Loucy (cell line): Measurements from ENCODE around the gene TM9SF4.
"Not testable (repeated sequence)": the region's sequence is repeated elsewhere in the genome, so short reads cannot be mapped to it uniquely, and the experiment has no call there.

Source experiments
- H2AFZ ChIP-seq: fragments of 200-600 bp; sonication (generic); 2 replicates; pipeline ENCODE4 v1.6.0; 2016; ENCODE audit warnings: antibody characterized with exemption, mild to moderate bottlenecking, low read length, moderate library complexity
- H3F3A ChIP-seq: fragments of 200-600 bp; 2 replicates; pipeline ENCODE4 v1.6.0; 2016; ENCODE audit warnings: antibody characterized with exemption, low read depth, mild to moderate bottlenecking
- H3K27me3 ChIP-seq: fragments of 200-600 bp; sonication (generic); 2 replicates; pipeline ENCODE4 v1.6.1; 2014; ENCODE audit warnings: low read length, mild to moderate bottlenecking; ENCODE audit not compliant: insufficient read depth, poor library complexity, severe bottlenecking
- H3K36me3 ChIP-seq: fragments of 200-600 bp; sonication (generic); 2 replicates; pipeline ENCODE4 v1.6.1; 2016; ENCODE audit warnings: low read length; ENCODE audit not compliant: insufficient read depth
- H3K4me1 ChIP-seq: fragments of 200-600 bp; sonication (generic); 2 replicates; pipeline ENCODE4 v1.5.1; 2014; ENCODE audit warnings: low read length, mild to moderate bottlenecking; ENCODE audit not compliant: insufficient read depth, poor library complexity, severe bottlenecking
- H3K4me2 ChIP-seq: fragments of 200-600 bp; sonication (generic); 2 replicates; pipeline ENCODE4 v1.6.0; 2014; ENCODE audit warnings: antibody characterized with exemption, low read length, low read depth, mild to moderate bottlenecking; ENCODE audit not compliant: poor library complexity, severe bottlenecking
- H3K4me3 ChIP-seq: fragments of 200-600 bp; sonication (generic); 2 replicates; pipeline ENCODE4 v1.5.1; 2014; ENCODE audit warnings: low read length, mild to moderate bottlenecking, mixed read lengths; ENCODE audit not compliant: poor library complexity, severe bottlenecking
- H3K79me2 ChIP-seq: fragments of 200-600 bp; sonication (generic); 2 replicates; pipeline ENCODE4 v1.6.1; 2014; ENCODE audit warnings: low read length; ENCODE audit not compliant: insufficient read depth
- H3K9ac ChIP-seq: fragments of 200-600 bp; sonication (generic); 2 replicates; pipeline ENCODE4 v1.6.0; 2014; ENCODE audit warnings: mild to moderate bottlenecking, low read depth, low read length, moderate library complexity; ENCODE audit not compliant: poor library complexity, severe bottlenecking
- H3K9me2 ChIP-seq: fragments of 200-600 bp; sonication (generic); replicated peaks from 2 replicates; pipeline ENCODE4 v1.6.1; 2016; ENCODE audit warnings: low read depth, low read length, mixed read lengths
- H3K9me3 ChIP-seq: fragments of 200-600 bp; sonication (generic); 2 replicates; pipeline ENCODE4 v1.6.1; 2014; ENCODE audit warnings: mild to moderate bottlenecking, antibody characterized with exemption, low read length, low read depth; ENCODE audit not compliant: insufficient read depth
- H4K20me1 ChIP-seq: fragments of 200-600 bp; sonication (generic); 2 replicates; pipeline ENCODE4 v1.6.0; 2014; ENCODE audit warnings: antibody characterized with exemption, low read length, mild to moderate bottlenecking; ENCODE audit not compliant: insufficient read depth, poor library complexity, severe bottlenecking
- EZH2phosphoT487 ChIP-seq: fragments of 200-600 bp; IDR thresholded peaks from 2 replicates; pipeline ENCODE4 v1.6.1; 2018; ENCODE audit warnings: antibody characterized with exemption, mild to moderate bottlenecking, moderate library complexity, borderline replicate concordance
- TF ChIP-seq, protein P1 (sequence below): fragments of 200-600 bp; sonication (generic); conservative IDR thresholded peaks from 2 replicates; pipeline ENCODE4 v1.5.1; 2014; ENCODE audit warnings: mild to moderate bottlenecking, antibody characterized with exemption, low read length

Gene TM9SF4

DNA sequence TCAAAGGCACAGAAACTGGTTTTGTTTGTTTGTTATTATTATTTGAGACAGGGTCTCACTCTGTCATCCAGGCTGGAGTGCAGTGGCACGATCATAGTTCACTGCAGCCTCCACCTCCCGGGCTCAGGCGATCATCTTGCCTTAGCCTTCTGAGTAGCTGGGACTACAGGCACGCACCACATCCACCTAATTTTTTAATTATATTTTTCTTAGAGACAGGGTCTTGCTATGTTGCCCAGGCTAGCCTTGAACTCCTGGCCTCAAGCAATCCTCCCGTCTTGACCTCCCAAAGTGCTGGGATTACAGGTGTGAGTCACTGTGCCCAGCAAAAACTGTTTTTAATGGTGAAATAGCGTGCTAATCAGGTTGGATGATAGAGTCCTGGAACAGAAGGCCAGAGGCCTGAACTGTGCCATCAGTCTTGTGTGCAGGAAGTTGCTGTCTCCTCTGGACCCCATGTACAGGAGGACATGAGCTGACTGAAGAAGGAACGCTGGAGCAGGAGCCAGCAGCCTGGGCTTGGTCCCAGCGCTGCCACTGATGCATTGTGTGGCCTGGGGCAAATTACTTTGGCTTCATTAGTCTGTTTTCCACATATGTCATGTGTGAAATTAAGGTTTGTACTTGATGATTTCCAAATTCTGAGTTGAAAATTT is 4.9 kb downstream of the TM9SF4 start:
- Histone ChIP-seq H3F3A (no peaks in the 10 kb centered on the region), H3K9me3 (no peaks in the 10 kb centered on the region), H3K9ac (no peak overlapping the region), H3K4me2 (no peak overlapping the region), H3K4me1 (peaks cover 28% of the 10 kb centered on the region), H2AFZ (no peak overlapping the region), H3K36me3 (no peaks in the 10 kb centered on the region), H3K79me2 (peaks cover 83% of the 10 kb centered on the region), H3K9me2 (no peaks in the 10 kb centered on the region), H3K27me3 (no peaks in the 10 kb centered on the region), H3K4me3 (no peak overlapping the region), H4K20me1 (peaks cover 37% of the 10 kb centered on the region)
- TF ChIP-seq EZH2phosphoT487: no peak
- TF ChIP-seq, protein P1, sequence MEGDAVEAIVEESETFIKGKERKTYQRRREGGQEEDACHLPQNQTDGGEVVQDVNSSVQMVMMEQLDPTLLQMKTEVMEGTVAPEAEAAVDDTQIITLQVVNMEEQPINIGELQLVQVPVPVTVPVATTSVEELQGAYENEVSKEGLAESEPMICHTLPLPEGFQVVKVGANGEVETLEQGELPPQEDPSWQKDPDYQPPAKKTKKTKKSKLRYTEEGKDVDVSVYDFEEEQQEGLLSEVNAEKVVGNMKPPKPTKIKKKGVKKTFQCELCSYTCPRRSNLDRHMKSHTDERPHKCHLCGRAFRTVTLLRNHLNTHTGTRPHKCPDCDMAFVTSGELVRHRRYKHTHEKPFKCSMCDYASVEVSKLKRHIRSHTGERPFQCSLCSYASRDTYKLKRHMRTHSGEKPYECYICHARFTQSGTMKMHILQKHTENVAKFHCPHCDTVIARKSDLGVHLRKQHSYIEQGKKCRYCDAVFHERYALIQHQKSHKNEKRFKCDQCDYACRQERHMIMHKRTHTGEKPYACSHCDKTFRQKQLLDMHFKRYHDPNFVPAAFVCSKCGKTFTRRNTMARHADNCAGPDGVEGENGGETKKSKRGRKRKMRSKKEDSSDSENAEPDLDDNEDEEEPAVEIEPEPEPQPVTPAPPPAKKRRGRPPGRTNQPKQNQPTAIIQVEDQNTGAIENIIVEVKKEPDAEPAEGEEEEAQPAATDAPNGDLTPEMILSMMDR: no peak

DNA sequence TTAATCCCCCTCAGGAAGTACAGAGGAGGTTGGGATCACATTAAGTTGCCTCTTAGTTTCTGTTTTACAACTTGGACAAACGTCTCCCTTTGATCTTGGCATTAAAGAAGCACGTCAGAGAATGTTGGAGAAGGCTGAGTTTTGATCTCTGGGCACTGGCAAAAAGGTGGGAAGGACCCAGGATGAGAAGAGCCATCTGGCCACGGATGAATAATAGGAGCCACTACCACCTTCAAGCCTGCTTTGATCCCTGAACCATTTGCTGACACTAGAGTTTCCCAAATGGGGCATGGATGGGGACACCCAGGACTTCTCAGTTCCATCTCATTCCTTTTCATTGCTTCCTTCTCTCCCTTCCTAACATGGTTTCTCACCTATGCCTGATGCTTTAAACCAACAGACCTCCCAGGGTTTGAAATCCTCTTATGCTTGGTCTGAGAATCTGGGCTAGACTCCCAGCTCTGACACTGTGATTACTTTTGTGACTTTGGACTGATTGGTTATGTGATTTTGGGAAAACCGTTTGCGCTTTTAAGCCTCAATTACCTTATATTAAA is 5.8 kb downstream of the TM9SF4 start:
- H3K4me2 ChIP-seq: no peak overlapping the region
- H4K20me1 ChIP-seq: peaks cover 36% of the 10 kb centered on the region
- H3K36me3 ChIP-seq: no peaks in the 10 kb centered on the region
- no peaks in the 10 kb centered on the region for H3F3A ChIP-seq
- no peaks in the 10 kb centered on the region for H3K9me3 ChIP-seq
- no peaks in the 10 kb centered on the region for H3K9me2 ChIP-seq
- H2AFZ ChIP-seq: no peak overlapping the region
- no peak overlapping the region for H3K4me3 ChIP-seq
- H3K9ac ChIP-seq: no peak overlapping the region
- H3K27me3 ChIP-seq: no peaks in the 10 kb centered on the region
- peaks cover 25% of the 10 kb centered on the region for H3K4me1 ChIP-seq
- TF ChIP-seq, protein P1: no peak
- TF ChIP-seq EZH2phosphoT487: no peak
- peaks cover 77% of the 10 kb centered on the region for H3K79me2 ChIP-seq

DNA sequence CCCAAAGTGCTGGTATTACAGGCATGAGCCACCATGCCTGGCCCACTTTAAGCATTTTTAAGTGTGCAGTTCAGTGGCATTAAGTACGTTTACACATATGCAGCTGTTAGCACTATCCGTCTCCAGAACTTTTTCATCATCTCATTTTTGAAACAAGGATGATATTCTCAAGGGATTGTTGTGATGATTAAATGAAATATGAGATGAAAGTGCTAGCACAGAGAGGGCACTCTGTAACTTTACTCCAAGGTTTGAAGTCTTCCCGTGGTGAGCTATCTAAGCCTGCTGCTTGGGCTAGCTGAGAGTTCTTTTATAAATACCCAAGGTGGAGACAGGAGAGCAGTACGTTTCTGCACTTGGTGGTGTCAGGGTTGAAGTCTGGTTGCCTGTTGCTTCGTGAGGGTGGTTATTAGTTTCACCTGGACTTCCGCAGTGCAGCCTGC is 6.6 kb downstream of the TM9SF4 start:
- H3K4me2 ChIP-seq: no peak overlapping the region
- no peak for TF ChIP-seq EZH2phosphoT487
- TF ChIP-seq, protein P1: no peak
- H3K36me3 ChIP-seq: no peaks in the 10 kb centered on the region
- no peak overlapping the region for H3K4me3 ChIP-seq
- no peaks in the 10 kb centered on the region for H3F3A ChIP-seq
- no peaks in the 10 kb centered on the region for H3K9me3 ChIP-seq
- peaks cover 28% of the 10 kb centered on the region for H4K20me1 ChIP-seq
- no peak overlapping the region for H3K9ac ChIP-seq
- H3K79me2 ChIP-seq: peaks cover 73% of the 10 kb centered on the region
- H3K27me3 ChIP-seq: no peaks in the 10 kb centered on the region
- H3K9me2 ChIP-seq: no peaks in the 10 kb centered on the region
- H3K4me1 ChIP-seq: peaks cover 17% of the 10 kb centered on the region
- H2AFZ ChIP-seq: no peak overlapping the region

DNA sequence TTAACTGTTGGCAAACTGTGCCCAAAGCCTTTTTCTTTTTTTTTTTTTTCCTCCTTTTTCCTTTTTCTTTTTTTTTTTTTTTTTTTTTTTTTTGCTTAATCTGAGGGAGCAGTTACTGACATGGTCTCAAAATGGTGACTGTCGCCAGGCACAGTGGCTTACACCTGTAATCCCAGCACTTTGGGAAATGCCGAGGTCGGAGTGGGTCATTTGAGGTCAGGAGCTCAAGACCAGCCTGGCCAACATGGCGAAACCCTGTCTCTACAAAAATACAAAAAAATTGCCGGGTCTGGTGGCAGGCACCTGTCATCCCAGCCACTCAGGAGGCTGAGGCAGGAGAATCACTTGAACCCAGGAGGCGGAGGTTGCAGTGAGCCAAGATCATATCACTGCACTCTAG is 7.3 kb downstream of the TM9SF4 start:
- H3K27me3 ChIP-seq, H3K9me3 ChIP-seq, H2AFZ ChIP-seq, H3K9me2 ChIP-seq, H3K4me3 ChIP-seq, H3K9ac ChIP-seq, H3K36me3 ChIP-seq, H3F3A ChIP-seq, H3K4me2 ChIP-seq: not testable (repeated sequence)
- peaks cover 66% of the 10 kb centered on the region for H3K79me2 ChIP-seq
- H3K4me1 ChIP-seq: peaks cover 11% of the 10 kb centered on the region
- peaks cover 22% of the 10 kb centered on the region for H4K20me1 ChIP-seq

DNA sequence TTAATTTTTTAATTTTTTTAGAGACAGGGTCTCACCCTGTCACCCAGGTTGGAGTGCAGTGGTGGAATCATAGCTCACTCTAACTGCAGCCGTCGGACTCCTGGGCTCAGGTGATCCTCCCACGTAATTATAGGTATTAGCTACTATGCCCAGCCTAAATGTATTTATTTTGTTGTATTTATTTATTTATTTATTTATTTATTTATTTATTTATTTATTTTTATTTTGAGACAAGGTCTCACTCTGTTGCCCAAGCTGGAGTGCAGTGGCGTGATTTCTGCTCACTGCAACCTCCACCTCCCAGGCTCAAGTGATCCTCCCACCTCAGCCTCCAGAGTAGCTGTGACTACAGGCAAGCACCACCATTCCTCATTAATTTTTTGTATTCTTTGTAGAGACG is 8.9 kb downstream of the TM9SF4 start:
- H3K36me3 ChIP-seq, H3K4me2 ChIP-seq, H3K4me3 ChIP-seq, H3F3A ChIP-seq, H3K9me2 ChIP-seq, H3K27me3 ChIP-seq, H3K4me1 ChIP-seq, H2AFZ ChIP-seq, H3K9ac ChIP-seq, H3K9me3 ChIP-seq: not testable (repeated sequence)
- Histone ChIP-seq H4K20me1 (peaks cover 20% of the 10 kb centered on the region), H3K79me2 (peaks cover 52% of the 10 kb centered on the region)
